Common myeloid progenitor, CD34-positive (primary cell): ENCODE results near the gene NUDCD3.

ENCODE experiments used
- CTCF ChIA-PET: fragments of 350-600 bp; sonication (Branson Sonifier 250); formaldehyde crosslinking; loops from one replicate; lab custom pipeline; 2021; ENCODE audit warnings: antibody characterized with exemption; lab: Charles Lee
- POLR2A ChIA-PET: fragments of 350-600 bp; sonication (Branson Sonifier 250); formaldehyde crosslinking; loops from one replicate; lab custom pipeline; 2021; ENCODE audit warnings: antibody characterized with exemption; lab: Charles Lee
- DNase-seq, 3 donors: peaks; one replicate each; pipeline versions ENCODE4 v3.0.0 to v3.0.0-alpha.2; 2013
- H3K27ac ChIP-seq, 2 experiments: 1 replicate in 1 of 2; 2 replicates in 1 of 2; pipeline ENCODE4 v1.7.0; 2013; ENCODE audit warnings: inconsistent platforms in 2 of 2, low read length in 2 of 2, mild to moderate bottlenecking in 2 of 2, low read depth in 1 of 2, moderate library complexity in 1 of 2; ENCODE audit not compliant: severe bottlenecking in 2 of 2, insufficient read depth in 1 of 2, poor library complexity in 1 of 2
- H3K27me3 ChIP-seq, 5 experiments: replicated peaks in 2 of 5; 1 replicate in 3 of 5; 2 replicates in 2 of 5; pipeline versions ENCODE4 v1.6.1 to v1.7.0; 2013; ENCODE audit warnings: low read length in 4 of 5, mild to moderate bottlenecking in 2 of 5, moderate library complexity in 2 of 5, inconsistent platforms in 1 of 5; ENCODE audit not compliant: insufficient read depth in 5 of 5, control insufficient read depth in 4 of 5
- H3K36me3 ChIP-seq, 4 experiments: 1 replicate in 2 of 4; 2 replicates in 2 of 4; pipeline versions ENCODE4 v1.6.1 to v1.7.0; 2013; ENCODE audit warnings: low read length in 3 of 4, control low read depth in 1 of 4, mild to moderate bottlenecking in 1 of 4; ENCODE audit not compliant: control insufficient read depth in 4 of 4, insufficient read depth in 4 of 4
- H3K4me1 ChIP-seq, 4 experiments: 1 replicate in 3 of 4; 2 replicates in 1 of 4; pipeline versions ENCODE4 v1.6.1 to v1.7.1; 2013; ENCODE audit warnings: low read length in 3 of 4, mild to moderate bottlenecking in 3 of 4, control low read depth in 1 of 4, inconsistent platforms in 1 of 4, moderate library complexity in 1 of 4; ENCODE audit not compliant: control insufficient read depth in 4 of 4, insufficient read depth in 4 of 4; ENCODE audit errors: control extremely low read depth in 1 of 4
- H3K4me3 ChIP-seq, 7 experiments: 1 replicate in 4 of 7; 2 replicates in 3 of 7; pipeline versions ENCODE4 v1.5.1 to v1.7.0; 2013; ENCODE audit warnings: mild to moderate bottlenecking in 7 of 7, low read length in 6 of 7, moderate library complexity in 6 of 7, inconsistent platforms in 2 of 7, low read depth in 2 of 7, control low read depth in 1 of 7; ENCODE audit not compliant: insufficient read depth in 4 of 7, control insufficient read depth in 1 of 7; ENCODE audit errors: extremely low read depth in 1 of 7
- H3K9me3 ChIP-seq, 5 experiments: 1 replicate in 4 of 5; 2 replicates in 1 of 5; pipeline versions ENCODE4 v1.6.1 to v1.7.1; 2013; ENCODE audit warnings: low read length in 4 of 5, mild to moderate bottlenecking in 2 of 5, inconsistent platforms in 1 of 5, low read depth in 1 of 5, moderate library complexity in 1 of 5; ENCODE audit not compliant: control insufficient read depth in 4 of 5, insufficient read depth in 2 of 5; ENCODE audit errors: control extremely low read depth in 1 of 5
- WGBS: methylation state at CpG from one replicate; pipeline ENCODE4 v1.1.5; 2013; ENCODE audit not compliant: insufficient coverage; 5-methylcytosine and 5-hydroxymethylcytosine counted together

The NUDCD3 gene

GRCh38 chr7:44396931-44397545, 93.4 kb downstream of the NUDCD3 start:
- no peak overlapping the region for H3K4me3 ChIP-seq
- H3K27ac ChIP-seq = no peak overlapping the region
- H3K27me3 ChIP-seq = no peaks in the 10 kb centered on the region
- CTCF ChIA-PET = interaction anchor here (0.9 to 1.4 kb wide), 3 partner anchors 31 to 188 kb away, joined by 3 to 4 read pairs (median 3); no protein-coding TSS in a partner anchor
- no peak for DNase-seq
- H3K36me3 ChIP-seq = peaks cover 5 to 64% (median 40%) of the 10 kb centered on the region in 4 experiments
- H3K4me1 ChIP-seq = no peaks in the 10 kb centered on the region
- POLR2A ChIA-PET = no interaction called here
- H3K9me3 ChIP-seq = no peaks in the 10 kb centered on the region
- 95% methylated on average over 8 of the region's 8 CpGs for WGBS

GRCh38 chr7:44396496-44396895, 94.0 kb downstream of the NUDCD3 start:
- Histone ChIP-seq H3K36me3 (peaks cover 5 to 64% (median 40%) of the 10 kb centered on the region in 4 experiments), H3K9me3 (no peaks in the 10 kb centered on the region), H3K27ac (no peak overlapping the region), H3K4me1 (no peaks in the 10 kb centered on the region), H3K27me3 (no peaks in the 10 kb centered on the region), H3K4me3 (no peak overlapping the region)
- WGBS = no CpG with 5 or more reads among the region's 3 CpGs
- POLR2A ChIA-PET = no interaction called here
- DNase-seq = no peak
- CTCF ChIA-PET = interaction anchor here (1.4 kb wide), 1 partner anchor 169 kb away, joined by 4 read pairs; no protein-coding TSS in a partner anchor

GRCh38 chr7:44395067-44395466, 95.4 kb downstream of the NUDCD3 start:
- CTCF ChIA-PET = no interaction called here
- no CpG with 5 or more reads among the region's 4 CpGs for WGBS
- POLR2A ChIA-PET = no interaction called here

DNA sequence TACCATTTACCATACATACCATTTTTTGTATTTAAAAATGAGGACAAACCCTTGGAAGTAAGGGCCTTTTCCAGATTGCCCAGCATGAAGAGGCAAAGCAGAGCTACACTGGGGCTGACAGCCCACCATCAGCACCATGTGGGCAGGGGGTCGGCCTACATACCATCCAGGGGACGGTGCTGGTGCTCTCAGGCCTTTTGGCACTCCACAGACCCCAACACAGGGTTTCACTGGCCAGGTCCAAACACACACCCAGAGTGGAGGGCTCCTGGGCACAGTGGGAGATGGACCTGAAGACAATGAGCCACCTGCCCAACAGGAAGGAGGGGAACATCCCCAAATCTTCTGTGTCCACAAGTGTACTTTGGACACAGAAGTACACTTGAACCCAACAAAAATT, 95.8 kb downstream of the NUDCD3 start:
- DNase-seq = no peak
- no peaks in the 10 kb centered on the region for H3K9me3 ChIP-seq
- no peak overlapping the region for H3K27ac ChIP-seq
- no peak overlapping the region for H3K4me3 ChIP-seq
- ChIA-PET POLR2A (no interaction called here), CTCF (no interaction called here)
- H3K4me1 ChIP-seq = no peaks in the 10 kb centered on the region
- peaks cover 6 to 65% (median 42%) of the 10 kb centered on the region in 4 experiments for H3K36me3 ChIP-seq
- no peaks in the 10 kb centered on the region for H3K27me3 ChIP-seq
- WGBS = 100% methylated on average over 2 of the region's 2 CpGs

More at GRCh38 chr7:44395067-44395466, 95.4 kb downstream of the NUDCD3 start:
- no peaks in the 10 kb centered on the region for H3K9me3 ChIP-seq
- H3K36me3 ChIP-seq = peaks cover 6 to 63% (median 42%) of the 10 kb centered on the region in 4 experiments
- H3K4me3 ChIP-seq = no peak overlapping the region
- DNase-seq = no peak
- H3K27me3 ChIP-seq = no peaks in the 10 kb centered on the region
- H3K4me1 ChIP-seq = no peaks in the 10 kb centered on the region
- H3K27ac ChIP-seq = no peak overlapping the region

DNA sequence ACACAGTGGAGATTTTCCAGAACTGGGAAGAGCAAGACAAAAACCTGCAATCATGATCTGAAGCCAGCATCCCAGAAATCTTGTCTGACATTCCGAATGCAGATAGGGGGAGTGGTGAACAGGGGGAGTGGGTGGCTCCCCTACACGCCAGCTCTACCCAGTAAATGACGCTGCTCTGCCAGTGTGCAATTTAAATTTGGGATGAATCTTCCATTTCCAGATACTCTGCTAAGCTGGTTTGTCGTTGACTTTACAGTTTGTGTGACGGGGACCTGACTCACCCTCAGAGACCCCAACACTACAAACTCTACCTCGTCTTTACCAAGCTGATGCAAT, 96.4 kb downstream of the NUDCD3 start:
- CTCF ChIA-PET = no interaction called here
- H3K36me3 ChIP-seq = peaks cover 6 to 71% (median 42%) of the 10 kb centered on the region in 4 experiments

DNA sequence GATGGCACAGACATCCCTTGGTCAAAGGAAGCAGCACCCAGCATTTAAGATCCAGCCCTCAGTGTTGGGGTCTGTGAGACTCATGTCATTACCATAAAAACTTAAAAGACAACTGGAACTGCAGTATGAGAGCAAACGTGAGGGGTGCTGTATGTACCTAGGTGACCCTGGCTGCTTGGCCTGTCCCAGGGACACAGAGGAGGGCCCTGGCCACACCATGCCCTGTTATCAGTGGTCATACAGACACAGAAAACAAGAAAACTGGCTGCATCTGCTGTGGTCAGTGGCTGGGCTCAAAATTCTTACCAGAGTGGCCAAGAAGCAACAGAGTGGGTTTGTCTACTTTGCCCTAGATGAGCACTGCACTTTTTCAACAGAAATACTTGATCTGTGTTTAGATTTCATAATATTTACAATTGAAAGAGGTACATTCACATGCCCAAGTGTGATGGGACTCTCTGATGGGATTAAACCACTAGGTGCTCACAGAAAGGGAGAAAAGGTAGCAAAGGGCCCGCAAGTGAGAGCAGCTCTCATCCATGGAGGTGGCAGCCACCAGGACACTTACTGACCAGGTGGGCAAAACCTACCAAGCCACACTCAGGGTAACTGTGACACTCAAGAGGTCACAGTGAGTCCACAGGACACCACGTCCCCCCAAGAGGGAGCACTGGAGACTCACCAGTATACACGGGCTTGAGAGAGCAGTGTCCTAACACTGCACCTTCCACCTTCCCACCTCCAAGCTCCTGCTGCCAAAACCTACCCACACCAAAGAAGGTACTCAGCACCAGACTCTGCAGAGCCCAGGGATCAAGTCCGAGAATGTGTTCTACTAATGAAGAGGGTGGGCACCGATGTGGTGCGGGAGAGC, 97.0 kb downstream of the NUDCD3 start:
- Histone ChIP-seq H3K27me3 (no peaks in the 10 kb centered on the region), H3K36me3 (peaks cover 9 to 74% (median 44%) of the 10 kb centered on the region in 4 experiments), H3K4me3 (no peak overlapping the region), H3K9me3 (no peaks in the 10 kb centered on the region), H3K27ac (no peak overlapping the region), H3K4me1 (no peaks in the 10 kb centered on the region)
- 95% methylated on average over 5 of the region's 7 CpGs for whole genome bisulfite sequencing
- POLR2A ChIA-PET = no interaction called here
- no peak for DNase-seq
- CTCF ChIA-PET = no interaction called here

More for the DNA sequence above, 96.4 kb downstream of the NUDCD3 start:
- no peak overlapping the region for H3K27ac ChIP-seq
- H3K27me3 ChIP-seq = no peaks in the 10 kb centered on the region
- POLR2A ChIA-PET = no interaction called here
- WGBS = 94% methylated on average over 5 of the region's 6 CpGs
- DNase-seq = no peak
- H3K4me3 ChIP-seq = no peak overlapping the region
- no peaks in the 10 kb centered on the region for H3K4me1 ChIP-seq
- H3K9me3 ChIP-seq = no peaks in the 10 kb centered on the region

- CTCF ChIA-PET = interaction anchor here (1.3 kb wide), 1 partner anchor 91 kb away, joined by 3 read pairs; no protein-coding TSS in a partner anchor
- POLR2A ChIA-PET = no interaction called here
Observed at GRCh38 chr7:44392618-44393010, 97.8 kb downstream of the NUDCD3 start.

More at GRCh38 chr7:44392618-44393010, 97.8 kb downstream of the NUDCD3 start:
- no peak for DNase-seq
- no peaks in the 10 kb centered on the region for H3K9me3 ChIP-seq
- peaks cover 9 to 75% (median 47%) of the 10 kb centered on the region in 4 experiments for H3K36me3 ChIP-seq
- no peak overlapping the region for H3K4me3 ChIP-seq
- no peaks in the 10 kb centered on the region for H3K27me3 ChIP-seq
- H3K27ac ChIP-seq = no peak overlapping the region
- no peaks in the 10 kb centered on the region for H3K4me1 ChIP-seq
